Activated CD8-positive, alpha-beta memory T cell treated with anti-CD3 and anti-CD28 coated beads, Interleukin-2, amount 50 U/mL, for 1 hour (primary cell): Measurements from ENCODE around the gene BCL11B.
"Not testable (repeated sequence)": the region's sequence is repeated elsewhere in the genome, so short reads cannot be mapped to it uniquely, and the experiment has no call there.

Source experiments
- DNase-seq: peaks from one replicate; pipeline ENCODE4 v3.0.0-alpha.2; 2020; ENCODE audit errors: extremely low read depth

The BCL11B gene

DNA sequence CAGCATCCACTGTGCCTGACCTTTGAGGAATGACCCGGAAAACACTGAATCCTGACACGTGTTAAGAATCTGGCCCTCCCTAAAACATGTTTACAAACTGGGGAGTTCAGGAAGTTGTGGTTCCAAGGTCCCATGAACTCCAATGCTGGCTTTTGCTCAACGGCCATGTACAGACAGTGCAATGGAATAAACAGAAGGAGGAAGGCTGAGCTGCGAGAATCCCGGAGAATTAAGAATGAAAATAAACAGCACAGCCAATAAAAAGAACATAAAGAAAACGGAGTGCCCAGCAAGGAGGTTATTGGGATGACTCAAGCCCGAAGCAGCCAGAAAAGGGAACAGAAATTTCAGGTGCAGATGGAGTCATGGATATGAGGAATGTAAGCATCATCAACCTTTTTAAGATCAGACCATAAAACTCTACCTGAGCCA, 32.3 kb downstream of the BCL11B start:
- DNase-seq: no peak

DNA sequence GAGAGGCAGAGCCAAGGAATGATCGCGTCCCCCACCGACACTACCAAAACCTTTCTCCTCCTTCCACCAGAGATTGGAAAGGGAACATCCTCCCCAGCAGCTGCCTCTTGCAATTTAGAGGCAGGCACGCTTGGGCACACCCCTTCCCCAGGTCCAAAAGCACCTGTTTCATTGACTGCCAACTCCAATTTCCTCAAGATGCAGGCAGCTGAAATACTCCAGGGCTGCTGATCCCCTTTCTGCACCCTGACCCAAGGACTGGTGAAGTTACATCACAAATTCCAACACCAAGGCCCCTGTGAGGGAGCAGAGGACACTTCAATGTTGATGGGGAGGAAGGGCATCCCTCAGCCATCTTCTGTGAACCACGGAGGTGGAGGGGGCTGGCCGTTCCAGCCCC, 33.8 kb downstream of the BCL11B start:
- DNase-seq: no peak

DNA sequence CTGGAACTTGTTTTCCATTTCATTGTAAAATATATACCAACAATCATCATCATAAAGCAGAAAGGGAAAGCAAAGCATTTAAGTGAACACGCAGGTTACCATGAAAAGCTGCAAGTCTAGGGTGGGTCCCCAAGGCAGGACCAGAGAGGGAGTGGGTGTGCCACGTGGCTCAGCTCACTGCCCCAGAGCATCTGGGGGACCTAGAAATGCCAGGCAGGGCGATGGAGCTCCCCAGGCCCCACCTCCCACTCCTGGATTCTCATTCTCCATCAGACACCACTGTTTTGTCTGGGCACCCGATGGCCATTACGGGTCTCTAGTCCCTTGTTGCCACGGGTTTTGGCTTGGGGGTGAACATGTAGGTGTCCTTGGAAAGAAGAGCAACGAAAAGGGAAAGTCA, 34.7 kb downstream of the BCL11B start:
- no peak for DNase-seq

DNA sequence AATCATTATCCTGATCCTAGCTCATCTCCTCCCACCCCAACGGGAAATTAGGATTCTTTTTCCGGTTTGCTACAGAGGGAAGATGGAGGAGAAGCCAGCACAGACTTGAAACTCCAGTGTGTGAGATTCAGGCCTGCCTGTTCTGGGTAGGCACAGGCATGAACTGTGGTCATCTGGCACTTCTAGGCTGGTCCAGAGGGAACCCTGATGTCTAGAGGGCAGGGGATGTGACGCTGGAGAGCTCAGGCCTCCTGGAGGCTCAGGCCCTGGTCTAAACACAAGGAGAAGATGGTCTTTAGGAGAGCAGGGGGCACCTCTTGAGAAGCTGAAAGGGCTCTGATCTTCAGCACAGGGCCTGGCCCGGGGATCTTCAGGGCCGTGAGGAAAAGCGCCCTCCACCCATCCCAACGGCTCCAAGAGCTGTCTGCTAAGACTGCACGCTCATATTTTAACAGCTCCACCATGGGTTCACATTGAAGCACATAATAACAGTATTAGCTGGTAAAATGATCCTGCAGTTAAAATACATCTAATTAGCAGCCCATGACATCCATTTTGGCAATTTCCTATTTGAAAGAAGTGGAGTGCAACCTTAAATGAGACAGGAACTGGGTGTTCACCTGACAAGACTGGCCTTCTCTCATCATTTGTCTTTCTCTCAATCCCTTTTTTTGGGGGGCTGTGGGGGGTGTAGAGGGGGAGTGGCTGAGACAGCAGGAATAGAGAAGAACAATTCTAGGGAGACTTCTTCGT, 35.4 kb downstream of the BCL11B start:
- DNase-seq: no peak

DNA sequence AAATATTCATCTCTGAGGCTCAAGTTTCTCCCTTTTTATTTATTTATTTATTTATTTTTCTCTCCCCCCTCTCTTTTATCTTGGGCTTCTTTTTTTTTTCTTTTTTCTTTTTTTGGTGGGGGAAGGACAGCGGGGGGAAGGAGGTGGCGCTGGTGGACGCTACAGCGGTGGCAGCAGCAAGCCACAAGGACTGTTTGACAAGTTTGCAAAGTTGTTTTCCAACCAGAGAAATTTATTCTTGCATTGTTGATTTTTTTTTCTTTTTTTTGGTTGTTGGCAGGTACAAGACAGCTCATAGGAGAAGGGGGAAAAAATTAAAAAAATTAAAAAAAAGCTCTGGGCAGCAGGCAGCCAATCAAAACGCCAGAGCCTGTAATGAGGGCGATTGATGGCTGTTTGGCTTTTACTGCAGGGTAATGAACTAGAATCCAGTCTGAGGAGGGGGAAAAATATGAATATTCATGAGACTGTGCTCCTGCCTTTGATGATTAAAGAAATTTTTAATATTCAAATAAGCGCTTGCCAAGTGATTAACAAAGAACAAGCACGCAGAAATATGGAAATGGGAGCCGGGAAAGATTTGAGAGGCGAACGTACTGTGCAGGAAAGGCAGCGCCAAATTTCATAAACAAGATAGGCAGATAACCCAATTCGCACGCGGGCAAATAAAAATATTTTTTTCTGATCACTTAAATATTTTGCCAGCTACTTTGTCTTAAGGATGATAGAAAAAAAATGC, 36.2 kb downstream of the BCL11B start:
- DNase-seq: no peak

DNA sequence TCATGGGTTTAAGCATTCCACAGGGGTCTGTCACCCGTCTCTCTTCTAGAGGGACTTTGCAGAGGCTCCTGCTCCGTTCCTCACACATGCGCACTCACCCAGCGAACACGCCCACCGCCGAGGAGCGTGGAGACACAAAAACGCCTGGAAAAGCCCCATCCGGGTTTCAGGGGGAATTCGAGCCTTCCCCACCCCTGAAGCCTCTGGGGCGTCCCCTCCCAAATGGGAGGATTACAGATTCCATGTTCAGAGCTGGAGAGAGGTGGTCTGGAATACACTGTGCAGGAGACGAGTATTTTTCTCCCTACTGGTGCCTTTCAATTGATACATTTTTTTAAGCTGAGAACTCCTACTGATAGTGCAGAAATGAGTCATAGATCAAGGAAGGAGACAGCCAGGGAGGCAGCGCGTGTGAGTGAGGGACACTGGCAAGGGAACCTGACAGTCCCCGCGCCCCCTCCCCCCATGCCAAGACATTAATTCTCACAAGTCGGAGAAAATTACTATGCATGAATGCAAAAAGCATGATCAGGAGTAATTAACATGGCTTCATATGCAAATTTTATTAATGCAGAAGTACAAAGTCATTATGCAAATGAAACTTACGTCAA, 36.9 kb downstream of the BCL11B start:
- DNase-seq: peak; percentile 83

DNA sequence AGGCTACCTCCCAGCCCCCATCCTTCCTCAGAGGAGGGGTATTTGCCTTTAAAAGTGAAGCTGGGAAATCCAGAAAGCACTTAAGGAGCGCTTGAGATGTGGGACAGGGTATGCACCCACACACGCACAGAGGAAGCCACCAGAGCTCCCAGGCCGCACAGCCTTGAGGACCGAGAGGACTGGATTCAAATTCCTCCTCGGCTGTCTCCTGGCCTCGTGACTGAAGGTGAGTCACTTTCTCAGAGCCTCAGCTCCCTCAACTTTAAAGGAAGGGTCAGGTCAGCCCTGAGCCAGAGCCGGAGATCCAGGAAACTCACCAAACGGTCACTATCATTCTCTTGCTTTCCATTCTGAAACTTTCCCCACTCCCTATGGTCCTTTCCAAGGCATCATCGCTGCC, 37.6 kb downstream of the BCL11B start:
- DNase-seq: no peak

DNA sequence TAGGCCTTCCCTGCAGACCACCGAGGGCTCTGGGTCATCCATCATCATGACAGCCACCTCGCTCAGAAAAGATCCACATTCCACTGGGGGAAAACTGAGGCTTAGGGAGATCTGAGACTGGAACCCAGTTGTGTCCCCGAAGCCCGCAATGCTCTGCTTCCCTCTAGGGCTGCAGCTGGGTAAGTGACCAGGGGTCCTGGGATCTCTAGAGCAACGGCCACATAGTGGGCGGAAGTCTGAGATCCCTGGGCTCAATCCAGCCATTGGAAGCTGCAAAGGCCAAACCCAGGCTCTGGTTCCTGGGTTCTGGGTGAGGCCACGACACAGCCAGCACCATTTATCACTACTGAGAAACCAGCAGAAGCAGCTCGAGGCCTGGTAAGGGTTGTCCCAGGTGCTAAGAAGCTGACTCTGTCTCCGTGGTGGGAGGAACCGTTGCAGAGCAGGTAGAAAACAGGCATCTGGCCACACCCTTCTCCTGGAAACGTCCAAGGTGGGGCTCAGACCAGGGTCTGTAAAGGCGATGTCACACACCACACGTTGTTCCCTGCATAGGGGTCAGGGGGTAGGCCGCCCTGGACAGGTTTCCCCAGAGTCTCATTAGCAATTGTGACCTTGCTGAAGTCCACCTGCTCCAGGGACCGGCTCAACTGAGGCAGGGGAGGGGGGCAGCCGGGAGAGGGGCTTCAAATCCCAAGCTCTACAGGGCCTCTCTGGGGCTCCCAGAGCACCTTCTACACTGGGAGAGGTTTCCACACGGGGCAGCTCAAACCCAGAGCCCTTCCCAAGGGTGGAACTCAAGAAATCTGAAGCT, 38.6 kb downstream of the BCL11B start:
- DNase-seq: no peak

DNA sequence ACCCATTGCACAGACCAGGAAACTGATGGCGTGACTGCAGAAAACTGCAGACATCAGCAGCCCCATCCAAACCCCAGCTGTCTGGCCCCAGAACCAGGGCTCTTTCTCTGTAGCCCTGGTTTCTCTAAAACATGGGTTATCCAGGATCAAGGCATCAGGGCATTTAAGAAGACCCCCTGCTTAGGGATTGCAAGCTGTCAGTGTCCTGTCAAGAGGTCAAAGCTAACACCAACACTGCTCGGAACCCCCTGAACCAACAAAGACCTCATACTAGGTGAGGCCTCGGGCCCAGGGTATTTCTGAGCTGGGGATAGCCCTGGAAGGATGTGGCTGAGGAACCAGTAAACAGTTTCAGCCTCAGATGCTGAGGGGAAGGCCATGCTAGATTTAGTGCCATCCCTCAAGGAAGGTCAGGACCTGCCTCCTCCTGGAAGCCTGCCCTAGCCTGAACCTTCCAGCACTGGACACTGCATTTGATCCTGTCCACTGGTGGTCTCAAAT, 39.2 kb downstream of the BCL11B start:
- DNase-seq: no peak

DNA sequence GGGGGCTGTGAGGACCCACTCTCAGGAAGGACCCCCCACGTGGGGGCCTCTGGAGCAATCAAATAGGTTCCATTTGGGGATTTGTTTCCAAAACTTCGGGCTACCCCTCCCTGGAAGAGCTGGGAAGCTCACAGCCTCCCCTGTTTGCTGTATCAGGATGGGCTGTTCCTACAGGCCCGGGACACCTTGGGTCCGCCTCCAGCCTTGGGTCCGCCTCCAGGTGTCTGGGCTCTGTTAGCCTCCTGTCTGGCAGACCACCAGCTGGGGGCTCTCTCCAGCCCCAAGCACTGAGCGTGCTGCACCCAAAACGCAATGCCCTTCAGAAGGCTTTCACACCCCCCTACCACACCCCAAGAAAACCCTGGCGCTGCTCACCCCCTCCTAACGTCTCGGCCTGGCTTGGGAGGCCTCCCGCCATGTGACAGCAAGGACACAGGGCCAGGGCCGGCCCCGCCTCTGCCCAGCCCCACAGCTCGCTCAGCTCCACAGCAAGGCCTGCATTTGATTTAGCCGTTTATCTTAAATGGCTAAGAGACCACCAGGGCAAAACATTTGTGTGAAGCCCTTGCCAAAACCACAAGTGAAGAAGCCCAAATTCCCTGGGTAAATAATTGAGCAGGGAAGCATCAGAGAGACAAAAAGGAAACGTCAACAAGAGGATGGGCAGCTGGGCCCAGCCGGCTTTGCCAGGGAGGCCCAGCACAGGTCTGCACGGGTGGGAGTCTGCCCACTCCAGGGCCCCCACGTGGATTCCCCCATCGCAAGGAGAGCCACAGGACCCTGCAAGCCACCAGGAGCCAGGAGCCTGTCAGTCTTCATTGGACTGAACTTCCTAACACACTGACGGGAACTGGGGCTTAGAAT, 39.9 kb downstream of the BCL11B start:
- DNase-seq: no peak

DNA sequence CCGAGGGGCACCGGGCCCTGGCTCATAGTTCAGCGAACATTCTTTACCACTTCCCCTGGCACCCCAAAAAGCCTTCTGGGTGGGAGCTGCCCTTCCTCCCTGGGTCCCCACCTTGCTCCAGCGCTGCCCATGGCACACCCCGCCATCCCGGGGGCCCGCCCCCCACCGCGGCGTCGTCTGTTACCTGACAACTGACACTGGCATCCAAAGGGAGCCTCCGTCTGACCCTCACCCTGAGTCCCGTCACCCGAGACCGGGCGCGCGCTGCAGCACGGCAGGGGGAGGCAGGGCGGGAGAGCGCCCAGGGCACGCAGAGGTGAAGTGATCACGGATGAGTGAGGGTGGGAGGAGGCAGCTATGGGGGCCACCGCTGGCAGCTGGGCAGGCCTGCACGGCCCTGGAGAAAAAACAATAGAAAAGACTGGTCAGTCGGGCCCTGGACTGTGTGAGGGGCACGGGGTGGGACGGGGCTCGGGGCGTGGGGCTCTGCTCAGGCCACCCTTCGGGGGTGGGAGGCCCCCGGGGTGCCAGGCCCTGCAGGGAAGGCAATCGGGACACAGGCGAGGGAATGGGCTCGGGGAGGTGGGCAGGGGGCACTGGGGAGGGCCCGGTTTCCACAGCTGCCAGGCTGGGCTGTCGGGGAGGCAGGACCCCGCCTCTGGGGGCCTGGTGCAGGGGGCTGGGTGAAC, 40.7 kb downstream of the BCL11B start:
- no peak for DNase-seq

DNA sequence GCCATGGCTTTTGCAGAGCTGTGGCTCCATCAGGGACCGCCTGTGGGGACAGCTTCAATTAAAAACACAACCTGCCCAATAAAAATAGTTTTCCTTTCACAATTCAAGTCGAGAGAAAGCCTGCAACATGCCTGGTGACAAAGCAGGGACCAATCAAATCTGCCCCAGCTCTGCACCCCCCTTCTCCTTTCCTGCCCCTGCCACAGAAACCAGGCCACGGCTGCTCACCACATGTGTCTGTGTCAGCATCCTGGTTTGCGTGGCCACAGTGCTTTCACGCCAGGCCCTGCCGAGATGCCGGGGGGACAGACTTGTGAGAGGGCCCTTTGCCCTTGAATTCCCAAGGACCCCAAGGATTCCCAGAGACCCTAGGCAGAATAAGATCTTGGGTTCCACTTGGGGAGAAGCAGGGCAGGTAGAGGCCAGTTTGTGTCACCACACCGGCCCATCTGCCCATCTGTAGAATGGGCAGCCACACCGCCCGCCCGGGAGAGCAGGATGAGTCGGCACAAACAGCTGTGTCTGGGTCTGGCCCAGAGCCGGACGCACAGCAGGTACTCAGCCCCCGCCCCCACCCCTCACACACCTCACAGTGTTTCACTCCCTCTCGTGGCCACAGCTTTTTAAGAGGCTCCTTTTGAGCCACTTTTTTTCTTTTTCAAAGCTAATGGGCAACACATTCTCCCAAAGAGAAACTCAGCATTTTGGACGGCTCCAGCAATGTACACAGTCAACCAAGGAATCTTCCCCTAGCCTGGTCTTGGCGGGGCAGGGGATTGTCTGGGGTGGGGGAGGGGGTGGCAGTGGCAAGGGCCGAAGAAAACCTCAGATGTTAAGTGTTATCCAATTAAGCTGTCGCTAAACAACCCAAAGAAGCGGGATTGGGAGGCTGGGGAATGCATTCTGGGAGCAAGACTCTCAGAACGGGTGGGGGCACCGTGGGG, 41.5 kb downstream of the BCL11B start:
- DNase-seq: peak; percentile 71

DNA sequence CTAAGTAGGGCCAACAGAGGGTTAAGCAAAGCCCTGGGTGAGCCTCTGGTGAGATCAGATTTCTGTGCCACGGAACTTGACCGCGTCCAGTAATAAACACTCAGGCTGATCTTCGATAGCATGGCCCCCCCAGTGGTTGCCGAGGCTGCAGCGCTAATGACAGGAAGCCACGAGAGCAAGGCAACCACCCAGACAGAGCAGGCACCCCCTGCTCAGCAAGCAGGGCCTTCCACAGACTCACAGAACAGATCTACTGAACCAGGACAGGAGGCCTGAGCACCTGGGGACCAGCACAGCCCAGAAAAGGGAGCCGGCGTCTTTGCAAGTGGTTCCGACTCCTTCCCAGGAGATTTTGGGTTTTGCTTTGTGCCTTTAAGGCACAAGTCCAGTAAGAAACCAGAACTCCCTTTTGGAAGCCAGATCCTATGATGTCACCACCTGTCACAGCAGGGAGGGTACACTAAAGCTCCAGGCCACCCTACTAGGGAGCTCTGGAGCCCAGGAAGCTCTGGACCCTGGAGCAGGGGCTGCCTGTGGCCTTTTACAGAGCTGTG, 42.3 kb downstream of the BCL11B start:
- no peak for DNase-seq

DNA sequence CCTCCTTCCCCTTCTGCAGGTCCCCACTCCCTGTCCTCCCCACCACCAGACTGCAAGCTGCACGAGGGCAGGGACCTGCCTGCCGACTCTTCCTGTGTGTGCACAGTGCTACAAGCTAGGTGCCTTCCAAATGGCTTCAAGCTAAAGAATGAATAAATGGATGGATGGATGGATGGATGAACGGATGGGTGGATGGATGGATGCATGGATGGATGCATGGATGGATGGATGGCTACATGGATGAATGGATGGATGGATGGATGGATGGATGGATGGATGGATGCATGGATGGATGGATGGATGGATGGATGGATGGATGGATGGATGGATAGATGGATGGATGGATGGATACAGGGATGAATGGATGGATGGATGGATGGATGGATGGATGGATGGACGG, 43.2 kb downstream of the BCL11B start:
- DNase-seq: not testable (repeated sequence)

DNA sequence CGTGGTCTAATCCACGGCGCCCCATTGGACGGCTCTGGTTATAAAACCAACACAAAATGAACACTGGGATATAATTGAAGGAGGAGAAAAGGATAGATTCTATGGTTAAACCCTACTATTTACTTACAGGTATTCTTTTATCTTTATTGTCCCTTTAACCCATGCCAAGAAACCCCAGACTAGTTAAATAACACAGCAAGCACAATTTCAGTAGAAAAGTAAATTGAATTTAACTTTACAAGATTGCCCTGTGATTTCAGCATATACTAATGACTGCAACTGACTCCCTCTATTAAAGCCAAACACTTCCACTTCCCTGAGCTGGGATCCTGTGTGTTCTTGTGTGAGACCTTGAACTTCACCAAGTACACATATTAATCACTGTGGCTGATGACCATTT, 45.3 kb downstream of the BCL11B start:
- no peak for DNase-seq

DNA sequence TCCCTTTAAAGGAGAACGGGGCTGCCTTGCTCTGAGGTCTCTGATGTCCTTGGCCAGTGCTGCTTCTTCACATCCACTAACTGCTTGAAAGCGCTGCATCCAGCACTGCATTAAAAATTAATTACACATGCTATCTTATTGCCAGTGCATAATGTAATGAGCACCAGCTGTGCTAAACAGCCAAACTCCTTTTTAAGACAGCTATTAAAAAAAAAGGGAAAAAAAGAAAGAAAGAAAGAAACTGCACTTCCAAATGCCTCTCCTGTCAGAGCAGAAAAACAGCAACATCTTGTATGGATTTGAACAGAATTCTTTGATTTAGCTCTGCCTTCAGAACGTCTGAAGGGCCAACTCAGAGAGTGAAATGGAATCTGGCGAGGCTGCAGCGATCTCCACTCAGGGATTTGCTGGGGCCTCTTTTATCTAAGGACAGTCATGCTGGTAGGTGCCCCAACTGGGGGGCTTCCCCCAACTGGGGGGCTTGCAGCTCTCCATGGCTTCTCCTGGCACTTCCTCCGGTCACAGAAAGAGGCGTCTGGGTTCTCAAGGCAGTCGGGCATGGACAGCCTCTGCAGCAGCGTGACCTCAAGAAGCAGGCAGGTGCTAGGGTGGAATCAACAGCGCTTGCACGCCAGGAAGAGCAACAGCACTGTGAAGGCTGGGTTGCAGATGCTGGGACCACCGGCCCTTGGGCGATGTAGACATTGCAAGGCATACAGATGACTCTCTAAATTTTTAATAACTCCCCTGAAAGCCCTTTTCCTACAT, 46.4 kb downstream of the BCL11B start:
- DNase-seq: no peak

DNA sequence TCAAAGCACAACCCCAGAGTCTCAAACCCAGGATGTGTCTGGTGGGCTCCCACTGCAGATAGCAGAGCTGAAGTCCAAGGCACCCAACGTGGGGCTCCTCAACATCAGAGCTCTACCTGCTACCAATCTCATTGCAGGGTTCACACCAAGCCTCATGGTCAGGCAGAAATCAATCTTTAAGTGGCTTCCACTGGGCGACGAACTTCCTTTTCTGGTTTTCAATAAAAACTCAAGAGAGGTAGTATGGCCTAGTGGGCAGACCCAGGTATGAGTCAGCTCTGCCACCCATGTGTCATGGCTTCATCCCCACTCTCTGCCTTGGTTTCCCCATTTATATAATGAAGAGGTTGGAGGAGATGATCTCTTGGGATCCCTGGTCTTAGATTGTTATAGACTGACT, 47.0 kb downstream of the BCL11B start:
- no peak for DNase-seq
